Measurements from ENCODE around the gene AATK.

The AATK gene

DNA sequence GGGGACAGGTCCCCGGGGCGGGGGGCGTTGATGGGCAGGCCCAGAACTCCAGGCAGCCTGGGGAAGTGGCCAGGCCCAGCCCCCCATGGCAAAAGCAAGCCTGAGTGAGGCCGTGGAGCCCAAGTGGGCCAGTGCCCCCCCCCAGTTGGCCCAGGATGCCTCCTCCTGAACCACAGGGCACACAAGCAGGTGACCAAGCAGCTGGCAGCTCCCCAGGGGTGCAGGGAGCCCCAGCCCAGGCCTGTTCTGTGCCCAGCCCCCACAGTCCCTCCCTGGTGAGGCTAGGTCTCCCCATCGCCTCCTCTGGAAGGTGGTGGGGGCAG lies 38.9 kb downstream of the AATK start:
- DNase-seq: no peak

GRCh38 chr17:81126281-81127132 lies 39.5 kb downstream of the AATK start:
- no peak for DNase-seq

GRCh38 chr17:81125573-81126081 lies 40.4 kb downstream of the AATK start:
- no peak for DNase-seq

GRCh38 chr17:81124377-81124776 lies 41.6 kb downstream of the AATK start:
- DNase-seq: no peak

- DNase-seq: no peak
These were observed 42.7 kb downstream of the AATK start for GRCh38 chr17:81123052-81124048.

DNA sequence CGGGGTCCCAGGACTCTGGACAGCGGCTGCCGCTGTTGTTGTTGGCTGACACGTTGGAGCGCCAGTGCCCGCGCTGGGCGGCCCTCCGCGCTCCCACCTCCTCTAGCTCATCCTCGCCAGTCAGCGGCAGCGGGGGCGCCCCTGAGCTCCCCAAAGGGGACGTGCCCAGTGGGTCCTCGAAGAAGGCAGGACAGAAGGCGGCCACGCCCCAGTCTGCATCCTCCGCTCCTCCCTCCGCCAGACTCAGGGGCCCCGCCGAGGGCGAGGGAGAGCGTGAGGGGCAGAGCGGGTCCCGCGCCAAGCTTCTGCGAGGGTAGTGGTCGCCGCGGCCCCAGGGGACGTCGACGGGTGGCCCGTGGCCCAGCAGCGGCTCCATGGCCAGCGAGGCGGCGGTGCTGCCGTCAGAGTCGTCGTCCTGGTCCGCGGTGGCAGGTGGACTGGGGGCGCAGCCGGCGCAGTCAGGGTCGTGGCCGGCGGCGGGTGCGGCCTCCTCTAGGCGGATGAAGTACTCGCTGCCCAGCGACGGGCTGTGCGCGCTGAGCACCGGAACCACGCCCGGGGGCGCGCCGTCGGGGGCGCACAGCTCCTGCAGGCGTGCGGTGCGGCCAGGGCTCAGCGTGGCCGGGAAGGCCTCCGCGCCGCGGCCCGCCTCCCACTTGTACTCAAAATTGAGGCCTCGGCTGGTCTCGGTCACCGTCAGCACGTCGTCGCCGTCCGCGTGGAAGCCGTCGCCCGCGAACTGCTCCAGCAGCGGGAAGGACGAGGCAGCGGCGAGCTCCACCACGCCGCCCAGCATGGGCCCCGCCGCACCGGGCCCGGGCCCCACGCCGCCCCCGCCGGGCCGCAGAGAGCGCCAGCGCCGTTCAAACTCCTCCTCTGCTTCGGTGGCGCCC lies 43.9 kb downstream of the AATK start:
- no peak for DNase-seq

GRCh38 chr17:81120695-81121621 lies 45.1 kb downstream of the AATK start:
- DNase-seq: no peak

DNA sequence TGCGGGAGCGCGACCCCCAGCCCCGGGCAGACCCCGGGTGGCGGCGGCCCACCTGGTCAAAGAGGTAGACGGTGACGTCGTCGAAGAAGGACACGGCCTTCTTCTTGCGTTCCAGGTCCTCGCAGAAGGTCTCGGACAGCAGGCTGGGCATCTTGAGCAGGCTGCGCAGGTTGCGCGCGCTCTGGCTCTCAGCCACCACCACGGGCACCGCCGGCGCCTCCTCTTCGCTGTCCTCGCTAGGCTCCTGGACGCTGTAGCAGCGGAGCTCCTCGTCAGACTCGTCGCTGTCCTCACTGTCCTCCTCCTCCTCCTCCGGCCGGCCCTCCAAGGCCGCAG lies 45.9 kb downstream of the AATK start:
- DNase-seq: no peak

DNA sequence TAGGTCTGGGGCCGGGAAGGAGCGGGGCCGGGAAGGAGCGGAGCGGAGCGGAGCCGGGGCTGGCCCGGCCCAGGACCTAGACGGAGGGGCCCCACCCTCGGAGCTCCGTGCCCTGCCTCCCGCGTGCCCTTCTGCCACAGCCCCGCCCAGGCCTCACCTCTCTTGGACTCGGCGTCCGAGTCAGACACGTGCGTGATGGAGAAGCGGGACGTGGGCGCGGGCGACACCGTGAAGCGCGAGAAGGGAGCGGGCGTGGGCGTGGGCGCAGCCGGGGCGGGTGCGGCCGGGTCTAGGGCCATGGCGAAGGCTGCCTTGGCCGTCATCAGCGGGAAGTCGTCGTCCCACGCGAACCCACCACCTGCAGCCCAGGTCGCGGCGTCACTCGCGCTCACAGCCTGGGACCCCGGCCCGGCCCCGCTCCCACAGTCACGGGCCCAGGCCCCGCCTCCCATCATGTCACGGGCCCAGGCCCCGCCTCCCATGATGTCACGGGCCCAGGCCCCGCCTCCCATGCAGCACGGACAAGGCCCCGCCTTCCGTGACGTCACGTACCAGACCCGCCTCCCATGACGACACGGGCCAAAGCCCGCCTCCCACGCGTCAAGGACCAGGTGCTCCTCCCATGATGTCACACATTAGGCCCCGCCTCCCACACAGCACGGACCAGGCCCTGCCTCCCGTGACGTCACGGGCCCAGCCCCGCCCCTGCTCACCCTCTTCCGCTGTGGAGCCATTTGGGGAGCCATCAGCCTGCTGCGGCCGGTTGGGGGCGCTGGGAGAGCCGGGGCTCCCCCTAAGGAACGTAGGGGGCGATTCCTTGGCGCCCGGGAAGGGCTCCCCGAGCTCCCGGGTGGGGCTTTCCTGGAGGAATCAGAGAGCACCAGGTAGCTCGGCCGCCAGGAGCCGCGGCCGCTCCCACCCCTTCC lies 46.5 kb downstream of the AATK start:
- DNase-seq: peak; percentile 80

- no peak for DNase-seq
These were observed 47.5 kb downstream of the AATK start for GRCh38 chr17:81118308-81119221.

- DNase-seq: no peak
These were observed 48.3 kb downstream of the AATK start for GRCh38 chr17:81117672-81118198.

- no peak for DNase-seq
These were observed 49.3 kb downstream of the AATK start for GRCh38 chr17:81116704-81117103.

- no peak for DNase-seq
These were observed 50.1 kb downstream of the AATK start for GRCh38 chr17:81115749-81116464.

DNA sequence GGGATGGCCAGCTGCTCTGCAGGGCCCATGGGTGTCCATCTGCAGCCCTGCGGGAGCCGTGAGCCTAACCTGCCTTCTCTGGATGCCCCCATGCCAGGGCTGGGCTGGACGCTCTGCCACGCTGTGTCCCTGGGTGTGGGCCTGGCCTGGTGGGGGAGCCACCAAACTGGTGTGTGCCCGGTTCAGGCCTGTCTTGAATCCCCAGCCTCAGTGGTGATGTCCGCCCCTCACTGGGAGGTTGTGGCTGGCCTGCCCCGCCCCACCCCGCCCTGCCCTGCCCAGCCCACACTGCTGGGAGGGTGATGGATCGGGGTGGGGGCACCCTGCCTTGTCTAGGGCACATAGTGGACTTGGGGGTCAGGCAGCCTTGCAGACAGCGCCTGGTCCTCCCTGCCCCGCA lies 50.8 kb downstream of the AATK start:
- DNase-seq: no peak

GRCh38 chr17:81114351-81115093 lies 51.5 kb downstream of the AATK start:
- no peak for DNase-seq

DNA sequence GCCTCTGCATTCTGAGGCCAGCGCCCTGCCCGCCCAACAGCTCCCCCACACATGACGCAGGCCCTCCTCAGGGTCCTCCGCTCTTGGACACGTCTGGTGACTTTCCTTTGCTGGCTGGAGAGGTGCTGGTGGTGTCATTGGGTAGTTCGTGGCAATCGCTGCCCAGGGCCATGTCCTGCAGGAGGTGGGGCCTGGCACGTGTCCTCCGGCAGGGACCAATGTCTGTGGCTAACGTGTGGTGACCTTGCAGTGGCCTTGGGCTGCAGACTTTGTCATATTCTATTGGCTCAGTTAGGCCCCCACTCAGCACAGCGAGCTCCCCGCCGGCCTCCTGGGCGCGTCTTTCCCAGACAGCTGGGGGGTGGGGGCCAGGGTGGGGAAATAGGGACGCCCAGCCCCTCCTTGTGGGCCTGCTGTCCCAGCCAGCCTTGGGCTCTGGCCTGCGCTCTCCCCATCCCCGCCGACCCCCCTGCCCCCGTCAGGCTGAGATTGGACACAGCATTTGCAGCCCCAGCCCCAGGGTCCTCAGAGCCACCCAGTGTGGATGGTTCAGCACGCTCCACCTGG lies 52.8 kb downstream of the AATK start:
- no peak for DNase-seq

DNA sequence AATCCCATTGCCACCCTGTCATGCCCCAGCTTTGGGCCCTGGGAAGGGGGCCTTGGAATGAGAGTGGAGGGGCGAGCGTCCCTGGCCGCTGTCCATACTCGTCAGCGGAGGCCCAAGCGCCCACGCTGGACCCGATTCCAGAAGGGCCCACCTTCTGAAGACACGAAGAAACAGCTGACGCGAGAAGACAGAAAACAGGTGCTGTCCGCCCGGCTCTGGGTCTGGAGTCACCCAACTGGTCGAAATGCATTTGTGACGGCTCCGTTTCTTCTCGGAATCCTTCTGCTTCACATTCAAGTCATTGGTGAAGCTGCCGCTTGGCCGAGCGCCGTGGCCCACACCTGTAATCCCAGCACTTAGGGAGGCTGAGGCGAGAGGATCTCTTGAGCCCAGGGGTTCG lies 53.6 kb downstream of the AATK start:
- no peak for DNase-seq
